Activated T-helper 9 cell treated with anti-CD3 and anti-CD28 coated beads, Interleukin-2, amount 50 U/mL, for 16 hours (primary cell): Measurements from ENCODE around the gene MYOM1.

ENCODE experiments used
- DNase-seq: peaks from one replicate; pipeline ENCODE4 v3.0.0-alpha.2; 2020; ENCODE audit warnings: low read depth

The MYOM1 gene

DNA sequence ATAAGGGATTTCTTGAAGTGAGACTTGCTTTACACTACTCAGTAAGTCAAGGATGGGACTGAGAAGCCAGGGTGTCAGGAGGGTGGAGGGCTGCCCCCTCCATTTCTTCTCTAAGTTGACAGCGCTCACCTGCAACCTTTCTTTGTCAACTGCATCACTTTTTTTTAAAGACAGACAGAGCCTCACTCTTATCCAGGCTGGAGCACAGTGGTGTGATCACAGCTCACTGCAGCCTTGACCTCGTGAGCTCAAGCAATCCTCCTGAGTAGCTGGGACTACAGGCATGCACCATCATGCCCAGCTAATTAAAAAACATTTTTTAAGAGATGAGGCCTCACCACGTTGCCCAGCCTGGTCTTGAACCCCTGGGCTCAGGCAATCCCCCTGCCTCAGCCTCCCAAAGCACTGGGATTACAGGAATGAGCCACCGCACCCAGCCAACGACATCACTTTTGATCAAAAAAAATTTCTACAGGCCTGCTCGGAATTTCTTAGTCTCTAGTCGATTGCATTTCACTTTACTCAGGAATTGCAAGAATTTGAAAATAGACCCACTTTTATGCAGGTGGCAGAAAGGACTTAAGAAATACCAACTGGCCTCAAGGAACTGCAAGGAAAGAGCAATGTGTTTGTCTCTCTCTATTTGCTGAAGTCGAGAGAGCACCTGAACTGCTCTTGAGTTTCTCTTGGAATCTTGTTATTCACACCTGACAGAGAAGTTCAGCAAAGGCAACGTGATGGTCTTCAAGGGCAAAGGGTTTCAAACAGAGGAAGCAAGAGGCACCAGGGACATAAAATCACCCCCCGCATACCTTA lies 101.4 kb downstream of the MYOM1 start:
- no peak for DNase-seq

- no peak for DNase-seq
These were observed 102.1 kb downstream of the MYOM1 start for GRCh38 chr18:3117493-3118192.

DNA sequence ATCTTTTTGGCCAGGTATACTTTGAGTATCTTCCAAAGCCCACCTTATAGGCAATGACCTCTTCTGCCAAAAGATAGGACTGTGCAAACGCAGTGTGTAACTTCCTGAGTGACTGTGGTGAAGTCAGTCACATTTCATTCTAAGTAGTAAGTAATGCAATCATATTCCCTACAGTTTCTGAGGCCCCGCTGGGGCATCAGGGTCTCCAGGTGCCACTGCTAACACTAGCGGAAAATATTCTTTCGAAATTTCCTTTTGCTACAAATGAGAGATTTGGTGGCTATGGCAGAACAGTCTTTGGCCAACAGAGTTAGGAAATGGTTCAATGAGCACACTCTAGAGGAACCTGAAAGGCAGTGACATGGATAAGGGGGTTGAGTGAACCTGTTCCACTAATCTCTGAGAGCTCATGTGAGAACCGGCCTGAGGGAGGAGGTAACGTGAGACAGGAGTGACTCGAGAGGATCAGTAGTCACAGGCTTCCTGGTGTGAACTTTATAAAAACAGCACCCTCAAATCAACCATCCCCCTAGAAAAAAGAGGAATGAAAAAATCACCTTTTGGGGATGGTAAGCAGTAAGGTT lies 104.2 kb downstream of the MYOM1 start:
- DNase-seq = no peak

GRCh38 chr18:3114451-3114850 lies 105.3 kb downstream of the MYOM1 start:
- no peak for DNase-seq

- DNase-seq = no peak
These were observed 105.7 kb downstream of the MYOM1 start for GRCh38 chr18:3114026-3114425.

DNA sequence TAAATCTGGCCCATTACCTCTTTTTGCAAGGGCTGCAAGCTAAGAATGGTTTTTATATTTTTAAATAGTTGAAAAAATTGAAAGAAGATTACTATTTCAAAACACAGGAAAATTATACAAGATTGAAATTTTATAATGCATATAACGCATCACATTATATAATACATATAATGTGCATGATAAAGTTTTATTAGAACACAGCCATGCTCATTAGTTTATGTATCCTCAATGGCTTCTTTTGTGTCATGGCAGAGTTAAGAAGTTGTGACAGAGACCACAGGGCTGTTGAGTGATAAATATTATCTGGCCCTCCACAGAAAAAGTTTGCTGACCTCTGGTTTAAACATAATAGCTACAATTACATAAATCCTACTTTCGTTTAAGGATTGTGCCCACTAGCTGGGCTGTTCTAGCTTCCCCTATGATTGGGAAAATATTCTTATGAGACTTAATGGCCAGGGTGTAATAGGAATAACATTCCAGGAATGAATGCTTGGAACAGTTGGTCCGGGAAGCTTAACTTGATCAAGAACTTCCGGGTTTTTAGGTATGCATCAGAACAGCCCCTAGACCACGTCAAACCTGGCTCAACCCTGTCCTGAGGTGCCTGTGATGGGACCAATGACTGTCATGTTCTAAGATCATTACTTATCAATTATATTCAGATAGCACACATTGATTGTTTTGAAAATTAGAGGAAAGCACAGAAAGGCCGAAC lies 108.1 kb downstream of the MYOM1 start:
- no peak for DNase-seq

DNA sequence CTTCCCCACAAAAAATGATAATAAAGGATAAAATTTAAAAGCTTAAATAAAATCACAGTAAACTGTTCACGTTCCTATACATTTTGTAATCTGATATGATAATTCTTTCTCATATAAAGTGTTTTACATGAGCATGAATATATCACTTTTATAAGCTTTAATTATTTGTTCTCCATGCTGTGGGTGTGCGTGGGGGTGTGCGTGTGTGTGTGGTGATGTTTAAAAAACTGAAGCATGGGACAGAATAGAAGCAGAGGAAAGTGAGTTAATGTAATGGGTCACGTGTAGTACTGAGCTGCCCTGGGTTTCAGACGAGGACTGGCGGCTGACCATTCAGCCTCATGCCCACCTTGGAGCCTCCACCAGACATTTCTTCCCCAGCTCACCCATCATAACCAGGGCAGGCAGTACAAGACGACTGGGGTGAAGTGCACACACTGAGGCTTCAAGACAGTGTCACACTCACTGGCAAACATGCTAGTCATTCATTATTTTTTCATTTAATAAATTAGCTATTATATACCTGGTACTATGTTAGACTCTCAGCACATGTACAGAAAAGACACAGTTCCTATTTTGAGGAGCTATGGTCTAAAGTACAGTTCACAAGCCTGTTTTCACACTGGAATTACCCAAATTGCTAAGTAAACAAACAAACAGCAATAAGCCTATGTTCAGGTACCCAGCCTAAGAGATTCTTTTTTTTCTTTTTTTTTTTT lies 109.6 kb downstream of the MYOM1 start:
- no peak for DNase-seq

- DNase-seq = no peak
These were observed 112.0 kb downstream of the MYOM1 start for GRCh38 chr18:3107740-3108151.

- DNase-seq = no peak
These were observed 115.3 kb downstream of the MYOM1 start for GRCh38 chr18:3104190-3105054.

GRCh38 chr18:3103576-3103975 lies 116.2 kb downstream of the MYOM1 start:
- no peak for DNase-seq

DNA sequence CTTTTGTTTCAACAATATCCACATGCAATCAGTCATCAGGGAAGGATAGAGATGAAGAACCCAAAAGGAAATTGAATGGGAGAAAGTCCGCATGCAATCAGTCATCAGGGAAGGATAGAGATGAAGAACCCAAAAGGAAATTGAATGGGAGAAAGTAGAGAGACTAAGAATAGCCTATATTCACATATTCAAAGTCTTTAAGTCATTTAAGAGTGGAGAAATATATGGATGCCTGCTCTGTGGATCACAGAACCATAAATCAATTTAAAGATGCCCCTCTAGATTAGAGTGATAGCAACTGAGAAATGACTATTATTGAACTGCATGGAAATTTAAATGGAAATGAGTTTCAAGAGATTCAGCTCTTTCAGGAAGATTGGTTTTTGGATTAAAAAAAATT lies 116.8 kb downstream of the MYOM1 start:
- DNase-seq = no peak

DNA sequence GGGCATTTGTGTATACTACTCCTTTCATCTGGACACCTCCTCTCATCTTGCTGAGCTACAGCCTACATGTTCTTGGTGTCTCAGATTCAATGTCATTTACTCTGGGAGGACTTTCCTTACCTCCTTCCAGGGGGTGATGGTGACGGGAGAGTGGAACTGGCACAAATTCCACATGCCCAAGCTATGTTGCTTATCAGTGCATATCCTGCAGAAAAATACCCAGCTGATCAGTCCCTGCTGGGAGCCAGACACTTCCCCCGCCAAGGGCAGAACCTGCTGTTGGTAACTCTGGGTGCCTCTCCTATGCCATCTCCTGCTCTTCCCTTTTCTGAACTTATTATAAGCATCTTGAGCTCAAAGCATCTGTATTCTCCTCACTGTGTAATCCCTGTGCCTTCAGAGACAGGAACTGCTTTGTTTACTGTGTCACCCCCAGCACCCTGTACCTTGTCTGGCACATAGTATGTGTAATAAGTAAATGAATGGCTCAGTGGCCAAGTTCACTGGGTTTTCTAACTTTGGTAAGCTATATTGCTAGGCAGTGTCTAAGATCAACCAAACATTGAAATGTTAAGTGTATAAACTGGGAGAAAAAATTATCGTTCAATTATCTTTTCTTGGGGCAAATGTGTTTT lies 119.2 kb downstream of the MYOM1 start:
- DNase-seq = no peak

- no peak for DNase-seq
These were observed 120.4 kb downstream of the MYOM1 start for GRCh38 chr18:3099327-3099726.

GRCh38 chr18:3097082-3097481 lies 122.7 kb downstream of the MYOM1 start:
- no peak for DNase-seq

GRCh38 chr18:3095921-3096320 lies 123.8 kb downstream of the MYOM1 start:
- DNase-seq = no peak

DNA sequence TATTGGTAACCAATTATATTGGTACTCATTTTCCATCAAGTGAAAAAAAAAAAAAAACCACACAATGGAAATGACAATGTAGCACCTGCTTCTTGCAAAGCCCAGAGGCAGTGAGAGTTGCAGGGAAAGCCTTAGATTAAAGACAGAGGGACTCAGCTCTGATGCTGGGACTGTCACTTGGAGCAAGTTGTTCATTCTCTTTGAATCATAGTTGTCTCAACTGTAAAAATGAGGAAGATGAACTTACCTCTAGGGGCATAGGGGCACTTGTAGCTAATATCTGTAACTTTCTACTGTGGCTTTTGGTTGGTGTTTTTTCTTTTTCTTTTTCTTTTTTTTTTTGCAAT lies 125.5 kb downstream of the MYOM1 start:
- DNase-seq = no peak

DNA sequence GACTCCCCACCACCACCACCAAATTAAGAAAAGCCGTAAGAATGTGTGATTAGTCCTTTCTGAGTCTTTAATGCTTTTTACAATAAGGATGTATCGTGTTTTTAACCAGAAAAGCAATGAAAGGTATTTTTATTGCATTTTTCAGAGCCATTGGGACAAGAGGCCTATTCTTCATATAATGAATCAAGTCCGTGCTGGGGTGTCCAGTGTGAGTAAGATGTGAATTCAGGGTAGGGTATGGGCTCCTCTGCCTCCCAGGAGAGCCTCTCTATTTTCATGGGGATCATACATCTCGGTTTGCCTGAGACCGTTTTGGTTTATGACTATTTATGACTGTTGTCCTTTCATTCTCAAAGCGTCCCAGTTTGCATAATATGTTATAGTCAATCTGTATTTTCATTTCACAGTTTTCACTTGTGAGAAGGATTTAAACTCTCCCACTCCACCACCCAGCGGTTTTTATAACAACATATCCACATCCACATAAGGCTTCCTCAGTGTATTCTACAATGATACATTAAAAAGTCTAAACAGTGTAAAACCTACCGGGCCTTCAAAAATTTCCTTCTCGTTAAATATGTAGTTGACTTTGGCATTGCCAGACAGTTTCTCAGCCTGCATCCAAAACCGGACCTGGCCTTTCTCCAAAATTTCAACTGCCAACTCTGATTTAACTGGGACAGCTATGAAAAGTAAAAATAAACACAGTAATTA lies 126.0 kb downstream of the MYOM1 start:
- no peak for DNase-seq

DNA sequence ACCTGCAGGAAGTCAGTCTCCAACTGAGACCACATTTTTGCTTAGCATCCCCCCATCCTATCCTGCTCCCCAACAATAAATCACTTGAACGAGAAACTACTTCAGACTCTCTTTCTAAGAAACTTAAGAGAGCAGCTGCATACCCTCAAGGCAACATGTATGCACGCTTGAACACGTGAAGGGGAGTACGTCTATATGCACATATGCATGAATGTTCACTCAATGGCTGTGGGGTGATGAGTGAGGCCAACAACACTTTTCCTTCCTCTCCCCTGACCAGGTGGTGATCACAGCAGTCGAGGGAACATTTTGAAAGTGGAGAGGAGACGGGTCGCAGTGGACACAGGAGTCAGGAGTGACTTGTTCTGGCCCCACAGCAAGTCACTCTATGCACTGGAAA lies 127.0 kb downstream of the MYOM1 start:
- DNase-seq = no peak

DNA sequence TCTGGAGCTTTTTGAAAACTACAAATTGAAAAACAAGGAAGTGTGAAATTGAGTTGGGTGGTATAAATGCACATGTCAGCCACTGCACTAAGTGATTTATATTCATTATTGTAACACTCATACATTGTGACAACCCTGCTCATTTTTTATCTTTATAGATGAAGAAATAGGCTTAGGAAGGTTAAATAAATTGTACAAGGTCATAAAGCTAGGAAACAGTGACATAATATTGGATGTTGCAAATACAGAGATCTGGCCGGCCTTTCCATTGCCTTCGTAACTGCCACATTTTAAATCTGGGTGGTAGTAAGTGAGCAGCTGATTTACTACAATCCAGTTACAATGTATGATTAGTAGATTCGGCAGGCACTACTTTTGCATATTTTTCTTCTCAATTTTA lies 130.2 kb downstream of the MYOM1 start:
- no peak for DNase-seq

DNA sequence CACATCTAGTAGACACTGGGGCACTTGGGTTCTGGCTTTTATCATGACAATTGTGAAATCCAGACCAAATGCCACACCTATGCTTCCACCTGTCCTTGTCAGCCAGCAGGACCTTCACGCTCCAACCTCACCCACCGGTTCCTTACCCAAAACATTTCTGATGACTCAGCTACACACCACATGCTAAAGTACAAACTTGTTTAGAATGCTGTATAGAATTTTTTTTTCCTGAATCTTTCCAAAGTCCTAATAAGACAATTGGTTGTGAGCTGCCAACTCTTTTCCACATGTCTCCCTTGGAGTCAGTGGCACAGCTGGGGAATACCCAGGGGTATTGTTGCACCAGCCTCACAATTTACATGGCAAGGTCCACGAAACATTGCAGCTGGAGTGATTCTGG lies 131.3 kb downstream of the MYOM1 start:
- DNase-seq = no peak
